ENCODE results near the gene MOK. TPM values are rescaled to one million over a fixed set of nuclear protein-coding genes. Genes with fewer than 3 reads are reported as not detected.

Gene MOK
- total RNA-seq, 3 donors from 2014 or later (not counting 1 experiment from before 2014, with no cell fraction given): 3.9 to 6.5 (median 4.7) TPM

- no peaks in the 10 kb centered on the region for H3K4me1 Mint-ChIP-seq
- Histone ChIP-seq H3K27me3 (ENCODE audit: control insufficient read depth, insufficient read depth, low read length) (no peaks in the 10 kb centered on the region), H3K9me3 (ENCODE audit: control insufficient read depth, insufficient read depth, low read length) (no peaks in the 10 kb centered on the region), H3K27ac (ENCODE audit: low read length) (no peak overlapping the region), H3K4me3 (ENCODE audit: low read length) (no peak overlapping the region), H3K4me1 (ENCODE audit: control insufficient read depth, insufficient read depth, low read length) (no peaks in the 10 kb centered on the region), H3K36me3 (ENCODE audit: control insufficient read depth, insufficient read depth, low read length) (peaks cover 22% of the 10 kb centered on the region)
- ATAC-seq (no peak), DNase-seq (no peak)
- no peaks in the 10 kb centered on the region for H3K27me3 Mint-ChIP-seq (ENCODE audit: low read depth in 2 of 2)
- TF ChIP-seq, protein P1, sequence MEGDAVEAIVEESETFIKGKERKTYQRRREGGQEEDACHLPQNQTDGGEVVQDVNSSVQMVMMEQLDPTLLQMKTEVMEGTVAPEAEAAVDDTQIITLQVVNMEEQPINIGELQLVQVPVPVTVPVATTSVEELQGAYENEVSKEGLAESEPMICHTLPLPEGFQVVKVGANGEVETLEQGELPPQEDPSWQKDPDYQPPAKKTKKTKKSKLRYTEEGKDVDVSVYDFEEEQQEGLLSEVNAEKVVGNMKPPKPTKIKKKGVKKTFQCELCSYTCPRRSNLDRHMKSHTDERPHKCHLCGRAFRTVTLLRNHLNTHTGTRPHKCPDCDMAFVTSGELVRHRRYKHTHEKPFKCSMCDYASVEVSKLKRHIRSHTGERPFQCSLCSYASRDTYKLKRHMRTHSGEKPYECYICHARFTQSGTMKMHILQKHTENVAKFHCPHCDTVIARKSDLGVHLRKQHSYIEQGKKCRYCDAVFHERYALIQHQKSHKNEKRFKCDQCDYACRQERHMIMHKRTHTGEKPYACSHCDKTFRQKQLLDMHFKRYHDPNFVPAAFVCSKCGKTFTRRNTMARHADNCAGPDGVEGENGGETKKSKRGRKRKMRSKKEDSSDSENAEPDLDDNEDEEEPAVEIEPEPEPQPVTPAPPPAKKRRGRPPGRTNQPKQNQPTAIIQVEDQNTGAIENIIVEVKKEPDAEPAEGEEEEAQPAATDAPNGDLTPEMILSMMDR (IDR thresholded peaks at IDR 0.05): no peak
- H3K36me3 Mint-ChIP-seq: no peaks in the 10 kb centered on the region
- H3K9me3 Mint-ChIP-seq: no peaks in the 10 kb centered on the region
- no peak overlapping the region for H3K4me3 Mint-ChIP-seq
- H3K27ac Mint-ChIP-seq: no peak overlapping the region
- 96% methylated on average over 9 of the region's 9 CpGs for WGBS (ENCODE audit: insufficient coverage)
- intact Hi-C loops (cut with micrococcal nuclease): no loop called here
Measured at GRCh38 chr14:102338724-102339123, 33.8 kb upstream of the MOK start.

- H3K27ac Mint-ChIP-seq: no peak overlapping the region
- intact Hi-C loops (cut with micrococcal nuclease): no loop called here
- H3K27me3 Mint-ChIP-seq (ENCODE audit: low read depth in 2 of 2): no peaks in the 10 kb centered on the region
- H3K27ac ChIP-seq (ENCODE audit: low read length): no peak overlapping the region
- 93% methylated on average over 7 of the region's 7 CpGs for WGBS (ENCODE audit: insufficient coverage)
- no peaks in the 10 kb centered on the region for H3K9me3 ChIP-seq (ENCODE audit: control insufficient read depth, insufficient read depth, low read length)
- DNase-seq (no peak), ATAC-seq (no peak)
- TF ChIP-seq, protein P1 (IDR thresholded peaks at IDR 0.05): no peak
- H3K36me3 ChIP-seq (ENCODE audit: control insufficient read depth, insufficient read depth, low read length): peaks cover 24% of the 10 kb centered on the region
- no peaks in the 10 kb centered on the region for H3K36me3 Mint-ChIP-seq
- no peak overlapping the region for H3K4me3 Mint-ChIP-seq
- H3K4me3 ChIP-seq (ENCODE audit: low read length): no peak overlapping the region
- H3K4me1 Mint-ChIP-seq: peaks cover 0 to 4% of the 10 kb centered on the region in 2 donors
- no peaks in the 10 kb centered on the region for H3K4me1 ChIP-seq (ENCODE audit: control insufficient read depth, insufficient read depth, low read length)
- H3K9me3 Mint-ChIP-seq: no peaks in the 10 kb centered on the region
- no peaks in the 10 kb centered on the region for H3K27me3 ChIP-seq (ENCODE audit: control insufficient read depth, insufficient read depth, low read length)
Measured at GRCh38 chr14:102335163-102335562, 30.2 kb upstream of the MOK start.

GRCh38 chr14:102333795-102334705 lies 29.1 kb upstream of the MOK start:
- peaks cover 0 to 4% of the 10 kb centered on the region in 2 donors for H3K4me1 Mint-ChIP-seq
- H3K9me3 ChIP-seq (ENCODE audit: control insufficient read depth, insufficient read depth, low read length): no peaks in the 10 kb centered on the region
- no peaks in the 10 kb centered on the region for H3K4me1 ChIP-seq (ENCODE audit: control insufficient read depth, insufficient read depth, low read length)
- WGBS (ENCODE audit: insufficient coverage): 97% methylated on average over 12 of the region's 13 CpGs
- H3K4me3 ChIP-seq (ENCODE audit: low read length): no peak overlapping the region
- H3K27ac Mint-ChIP-seq: peak overlapping the region in 1 of 2 donors; percentile 51
- DNase-seq (no peak), ATAC-seq (no peak)
- no peak overlapping the region for H3K27ac ChIP-seq (ENCODE audit: low read length)
- no peak overlapping the region for H3K4me3 Mint-ChIP-seq
- H3K36me3 ChIP-seq (ENCODE audit: control insufficient read depth, insufficient read depth, low read length): peaks cover 22% of the 10 kb centered on the region
- H3K9me3 Mint-ChIP-seq: no peaks in the 10 kb centered on the region
- no peaks in the 10 kb centered on the region for H3K27me3 Mint-ChIP-seq (ENCODE audit: low read depth in 2 of 2)
- H3K36me3 Mint-ChIP-seq: no peaks in the 10 kb centered on the region
- TF ChIP-seq, protein P1 (IDR thresholded peaks at IDR 0.05): no peak
- no peaks in the 10 kb centered on the region for H3K27me3 ChIP-seq (ENCODE audit: control insufficient read depth, insufficient read depth, low read length)
- intact Hi-C loops (cut with micrococcal nuclease): no loop called here

All from natural killer cell (primary cell).